Measurements from ENCODE around the gene CD4. TPM values are rescaled to one million over a fixed set of nuclear protein-coding genes. Genes with fewer than 3 reads are reported as not detected.
A peak's percentile ranks its signal among the peaks of the same experiment; 100 is the strongest.
"Not testable (repeated sequence)": the region's sequence is repeated elsewhere in the genome, so short reads cannot be mapped to it uniquely, and the experiment has no call there.

Gene CD4
- total RNA-seq, 1 donor from 2014 or later: 3.7 TPM

DNA sequence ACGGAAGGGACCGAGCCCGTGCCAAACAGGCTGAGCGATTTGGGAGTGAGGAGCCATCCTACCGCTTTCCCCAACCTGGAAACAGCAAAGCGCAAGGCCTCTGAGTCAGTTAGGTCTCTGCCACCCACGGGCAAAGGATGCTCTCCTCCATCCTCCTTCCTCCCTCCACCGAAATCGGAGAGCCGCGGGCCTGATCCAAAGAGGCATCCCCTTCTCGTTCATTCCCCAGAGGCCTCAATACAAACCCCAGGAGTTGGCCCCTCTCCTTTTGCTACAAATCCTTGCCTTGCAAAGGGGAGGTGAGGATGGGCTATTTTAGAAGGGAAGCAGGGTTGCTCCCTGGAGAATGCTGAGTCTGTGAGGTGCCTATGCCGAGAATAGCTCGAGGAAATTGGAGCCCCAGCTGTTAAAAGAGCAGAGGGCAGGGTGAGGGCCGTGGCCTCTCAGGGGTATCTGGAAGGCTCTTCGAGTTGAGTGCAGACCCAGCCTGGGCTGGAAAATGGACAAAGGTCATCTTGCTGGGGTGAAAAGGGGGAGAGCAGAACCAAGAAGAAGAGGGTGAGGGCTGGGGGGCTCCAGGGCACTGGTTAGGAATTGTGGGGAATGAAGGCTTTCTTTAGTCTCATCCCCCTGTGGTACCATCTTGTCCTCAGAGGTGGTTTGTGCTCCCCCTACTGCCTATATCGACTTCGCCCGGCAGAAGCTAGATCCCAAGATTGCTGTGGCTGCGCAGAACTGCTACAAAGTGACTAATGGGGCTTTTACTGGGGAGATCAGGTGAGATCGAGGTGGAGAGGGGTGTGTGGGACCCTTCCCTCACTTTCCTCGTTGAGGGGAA is 79.1 kb downstream of the CD4 start:
- peak; percentile 65 for DNase-seq

DNA sequence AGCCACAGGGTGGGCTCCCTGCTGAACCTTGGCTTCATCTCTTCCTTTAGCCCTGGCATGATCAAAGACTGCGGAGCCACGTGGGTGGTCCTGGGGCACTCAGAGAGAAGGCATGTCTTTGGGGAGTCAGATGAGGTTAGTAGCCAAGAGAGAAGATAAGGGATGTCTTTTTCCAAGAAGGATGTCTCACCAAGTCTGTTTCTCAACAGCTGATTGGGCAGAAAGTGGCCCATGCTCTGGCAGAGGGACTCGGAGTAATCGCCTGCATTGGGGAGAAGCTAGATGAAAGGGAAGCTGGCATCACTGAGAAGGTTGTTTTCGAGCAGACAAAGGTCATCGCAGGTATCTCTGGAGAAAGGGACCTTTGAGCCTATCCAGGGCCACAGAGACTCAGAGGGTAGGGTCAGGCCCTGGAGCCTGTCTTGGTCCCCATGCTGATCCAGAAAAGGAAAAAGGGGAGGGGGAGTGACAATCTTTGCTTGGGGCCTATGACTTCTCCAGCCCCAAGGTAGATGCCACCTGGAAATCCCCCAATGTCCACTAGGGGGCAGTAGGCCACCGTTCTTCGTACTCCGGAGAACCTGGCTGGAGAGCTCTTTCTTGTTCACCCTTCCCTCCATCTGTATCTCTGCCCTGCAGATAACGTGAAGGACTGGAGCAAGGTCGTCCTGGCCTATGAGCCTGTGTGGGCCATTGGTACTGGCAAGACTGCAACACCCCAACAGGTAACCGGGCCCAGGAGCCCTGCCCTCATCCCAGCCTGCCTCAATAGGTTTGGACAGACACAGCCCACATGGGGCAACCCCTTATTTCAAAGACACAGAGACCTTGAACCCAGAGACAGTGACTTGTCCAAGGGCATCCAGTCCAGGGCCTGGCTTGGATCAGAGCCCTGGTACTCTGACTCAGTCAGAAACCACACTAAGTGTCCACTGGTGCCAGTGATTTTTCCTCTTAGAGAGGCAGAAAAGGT is 80.0 kb downstream of the CD4 start:
- DNase-seq: peak; percentile 91

DNA sequence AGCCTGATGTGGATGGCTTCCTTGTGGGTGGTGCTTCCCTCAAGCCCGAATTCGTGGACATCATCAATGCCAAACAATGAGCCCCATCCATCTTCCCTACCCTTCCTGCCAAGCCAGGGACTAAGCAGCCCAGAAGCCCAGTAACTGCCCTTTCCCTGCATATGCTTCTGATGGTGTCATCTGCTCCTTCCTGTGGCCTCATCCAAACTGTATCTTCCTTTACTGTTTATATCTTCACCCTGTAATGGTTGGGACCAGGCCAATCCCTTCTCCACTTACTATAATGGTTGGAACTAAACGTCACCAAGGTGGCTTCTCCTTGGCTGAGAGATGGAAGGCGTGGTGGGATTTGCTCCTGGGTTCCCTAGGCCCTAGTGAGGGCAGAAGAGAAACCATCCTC is 81.0 kb downstream of the CD4 start:
- DNase-seq: not testable (repeated sequence)

Other genes starting within 250 kb of the CD4 start
- 19.0 TPM for gene IFFO1, start 233.5 kb upstream of the CD4 start, total RNA-seq
- gene NOP2, start 221.2 kb upstream of the CD4 start, total RNA-seq: 11.2 TPM
- gene CHD4, start 182.1 kb upstream of the CD4 start, total RNA-seq: 211 TPM
- gene LPAR5, start 153.6 kb upstream of the CD4 start, total RNA-seq: 2.6 TPM
- 1.5 TPM for gene ACRBP, start 142.1 kb upstream of the CD4 start, total RNA-seq
- gene ING4, start 126.4 kb upstream of the CD4 start, total RNA-seq: 46.2 TPM
- 19.7 TPM for gene ZNF384, start 100.2 kb upstream of the CD4 start, total RNA-seq
- gene PIANP, start 88.7 kb upstream of the CD4 start, total RNA-seq: 1.6 TPM
- gene COPS7A, start 65.5 kb upstream of the CD4 start, total RNA-seq: 41.5 TPM
- 103 TPM for gene MLF2, start 36.4 kb upstream of the CD4 start, total RNA-seq
- gene PTMS, start 23.2 kb upstream of the CD4 start, total RNA-seq: 102 TPM
- gene LAG3, start 17.0 kb upstream of the CD4 start, total RNA-seq: not detected
- gene GPR162, start 32.3 kb downstream of the CD4 start, total RNA-seq: 13.1 TPM
- gene P3H3, start 38.9 kb downstream of the CD4 start, total RNA-seq: 45.5 TPM
- 5.8 TPM for gene GNB3, start 51.4 kb downstream of the CD4 start, total RNA-seq
- gene CDCA3, start 61.8 kb downstream of the CD4 start, total RNA-seq: 5.9 TPM
- 67.0 TPM for gene USP5, start 62.6 kb downstream of the CD4 start, total RNA-seq
- gene TPI1, start 78.0 kb downstream of the CD4 start, total RNA-seq: 1,153 TPM
- 3.8 TPM for gene SPSB2, start 83.8 kb downstream of the CD4 start, total RNA-seq
- gene LRRC23, start 115.3 kb downstream of the CD4 start, total RNA-seq: 5.9 TPM
- gene ENO2, start 125.1 kb downstream of the CD4 start, total RNA-seq: 5.5 TPM
- gene ATN1, start 138.4 kb downstream of the CD4 start, total RNA-seq: 34.3 TPM
- gene RNU7-1, start 154.3 kb downstream of the CD4 start, total RNA-seq: not detected
- 135 TPM for gene C12orf57, start 154.5 kb downstream of the CD4 start, total RNA-seq
- gene PTPN6, start 161.8 kb downstream of the CD4 start, total RNA-seq: 11.4 TPM
- 238 TPM for gene PHB2, start 181.1 kb downstream of the CD4 start, total RNA-seq
- 31.3 TPM for gene EMG1, start 181.4 kb downstream of the CD4 start, total RNA-seq
- gene LPCAT3, start 228.9 kb downstream of the CD4 start, total RNA-seq: 13.1 TPM